Osteocyte (in vitro differentiated cells): Measurements from ENCODE around the gene HTT. TPM values are rescaled to one million over a fixed set of nuclear protein-coding genes. Genes with fewer than 3 reads are reported as not detected.

ENCODE experiments used
- DNase-seq: peaks from one replicate; pipeline ENCODE4 v3.0.0; 2021; ENCODE audit warnings: mixed read lengths; ENCODE audit not compliant: unreplicated experiment; ENCODE audit errors: extremely low spot score
- H3K27ac Mint-ChIP-seq: one replicate; pipeline ENCODE4 v1.8.0; 2021; ENCODE audit warnings: mild to moderate bottlenecking, mixed read lengths; ENCODE audit not compliant: unreplicated experiment
- H3K27me3 Mint-ChIP-seq: one replicate; pipeline ENCODE4 v1.8.0; 2021; ENCODE audit warnings: mixed read lengths; ENCODE audit not compliant: unreplicated experiment
- H3K36me3 Mint-ChIP-seq: one replicate; pipeline ENCODE4 v1.8.0; 2021; ENCODE audit warnings: mixed read lengths; ENCODE audit not compliant: unreplicated experiment
- H3K4me1 Mint-ChIP-seq: one replicate; pipeline ENCODE4 v1.8.0; 2021; ENCODE audit warnings: mixed read lengths; ENCODE audit not compliant: unreplicated experiment
- H3K4me3 Mint-ChIP-seq: one replicate; pipeline ENCODE4 v1.8.0; 2021; ENCODE audit warnings: mild to moderate bottlenecking, moderate library complexity, mixed read lengths; ENCODE audit not compliant: unreplicated experiment
- H3K9me3 Mint-ChIP-seq: one replicate; pipeline ENCODE4 v1.8.0; 2021; ENCODE audit warnings: mixed read lengths; ENCODE audit not compliant: unreplicated experiment
- CTCF ChIP-seq: fragments of 200-600 bp; sonication (generic); IDR thresholded peaks from 2 replicates; pipeline ENCODE4 v1.5.0; 2021; ENCODE audit warnings: antibody characterized with exemption, mild to moderate bottlenecking, moderate library complexity
- total RNA-seq: library from RNA; stranded (reverse); gene quantifications from 2 replicates; pipeline ENCODE4 v1.2.1, GENCODE V29; 2021

HTT gene
- total RNA-seq, 1 donor from 2014 or later = 51.3 TPM

- Mint-ChIP-seq H3K4me1 (no peaks in the 10 kb centered on the region), H3K36me3 (no peaks in the 10 kb centered on the region), H3K27me3 (peaks cover 6% of the 10 kb centered on the region), H3K9me3 (no peaks in the 10 kb centered on the region), H3K4me3 (no peak overlapping the region), H3K27ac (no peak overlapping the region)
- no peak for TF ChIP-seq CTCF
- no peak for DNase-seq
Observed at GRCh38 chr4:3031357-3032082, 43.0 kb upstream of the HTT start.

- no peaks in the 10 kb centered on the region for H3K9me3 Mint-ChIP-seq
- peaks cover 8% of the 10 kb centered on the region for H3K4me1 Mint-ChIP-seq
- no peak for DNase-seq
- H3K27ac Mint-ChIP-seq = no peak overlapping the region
- no peak overlapping the region for H3K4me3 Mint-ChIP-seq
- H3K36me3 Mint-ChIP-seq = no peaks in the 10 kb centered on the region
- H3K27me3 Mint-ChIP-seq = peaks cover 10% of the 10 kb centered on the region
- TF ChIP-seq CTCF = no peak
Observed at GRCh38 chr4:3034231-3034630, 40.2 kb upstream of the HTT start.

GRCh38 chr4:3035249-3035648 lies 39.2 kb upstream of the HTT start:
- TF ChIP-seq CTCF = no peak
- peaks cover 10% of the 10 kb centered on the region for H3K27me3 Mint-ChIP-seq
- H3K9me3 Mint-ChIP-seq = no peaks in the 10 kb centered on the region
- H3K4me1 Mint-ChIP-seq = peaks cover 8% of the 10 kb centered on the region
- H3K27ac Mint-ChIP-seq = no peak overlapping the region
- no peak for DNase-seq
- H3K36me3 Mint-ChIP-seq = no peaks in the 10 kb centered on the region
- no peak overlapping the region for H3K4me3 Mint-ChIP-seq

- Mint-ChIP-seq H3K27me3 (peaks cover 10% of the 10 kb centered on the region), H3K9me3 (no peaks in the 10 kb centered on the region), H3K4me1 (peaks cover 8% of the 10 kb centered on the region), H3K36me3 (no peaks in the 10 kb centered on the region), H3K27ac (no peak overlapping the region), H3K4me3 (no peak overlapping the region)
- no peak for DNase-seq
- no peak for TF ChIP-seq CTCF
Observed at GRCh38 chr4:3035674-3036073, 38.8 kb upstream of the HTT start.

- H3K27ac Mint-ChIP-seq = no peak overlapping the region
- peaks cover 8% of the 10 kb centered on the region for H3K4me1 Mint-ChIP-seq
- no peaks in the 10 kb centered on the region for H3K9me3 Mint-ChIP-seq
- no peaks in the 10 kb centered on the region for H3K36me3 Mint-ChIP-seq
- no peak for TF ChIP-seq CTCF
- DNase-seq = no peak
- peaks cover 10% of the 10 kb centered on the region for H3K27me3 Mint-ChIP-seq
- no peak overlapping the region for H3K4me3 Mint-ChIP-seq
Observed at GRCh38 chr4:3036131-3036952, 38.1 kb upstream of the HTT start.
